Transverse colon (tissue), 4 donors: ENCODE data around the gene DPPA2.

Experiments
- CTCF ChIP-seq, 5 experiments: fragments of 200-600 bp in 3 of 5; fragments of 450-650 bp in 2 of 5; sonication (generic) in 3 of 5; IDR thresholded peaks; 1 replicate in 2 of 5; 2 replicates in 3 of 5; pipeline ENCODE4 v1.5.1; 2016 to 2017; ENCODE audit warnings: antibody characterized with exemption in 5 of 5, inconsistent platforms in 3 of 5, mild to moderate bottlenecking in 2 of 5, moderate library complexity in 1 of 5
- EP300 ChIP-seq: sonication (generic); formaldehyde crosslinking; IDR thresholded peaks from one replicate; pipeline ENCODE4 v1.6.1; 2017; ENCODE audit warnings: antibody characterized with exemption, low read depth
- POLR2A ChIP-seq: fragments of 450-650 bp; IDR thresholded peaks from one replicate; pipeline ENCODE4 v1.6.1; 2016; ENCODE audit warnings: antibody characterized with exemption, mild to moderate bottlenecking, moderate library complexity
- POLR2AphosphoS5 ChIP-seq, 3 donors: sonication (generic); formaldehyde crosslinking; IDR thresholded peaks; one replicate each; pipeline ENCODE4 v1.6.1; 2016; ENCODE audit warnings: antibody characterized with exemption in 3 of 3

GRCh38 chr3:109254770-109255169, 61.5 kb downstream of the DPPA2 start:
- TF ChIP-seq CTCF (IDR thresholded peaks at IDR 0.05) (no peak), EP300 (no peak), POLR2AphosphoS5 (IDR thresholded peaks at IDR 0.05) (no peak), POLR2A (no peak)
